Measurements from ENCODE around the gene LRRC14B. TPM values are rescaled to one million over a fixed set of nuclear protein-coding genes. Genes with fewer than 3 reads are reported as not detected.
A peak's percentile ranks its signal among the peaks of the same experiment; 100 is the strongest.

LRRC14B gene
- total RNA-seq: not detected
- long read RNA-seq: 0 reads

- DNase-seq: peak in 1 of 2 donors; percentile 48
- ATAC-seq: peak; percentile 15
- intact Hi-C loops (cut with DNase I, micrococcal nuclease): no loop called here
These were observed at the start of gene LRRC14B for GRCh38 chr5:191036-191948. Gene LRRC14B, plus strand, starts transcription at chr5:191495. Its CDS starts 44 bp downstream, at chr5:191539.

- ATAC-seq (no peak), DNase-seq (no peak)
- intact Hi-C loops (cut with DNase I, micrococcal nuclease): no loop called here
These were observed 49.5 kb upstream of the LRRC14B start for GRCh38 chr5:141761-142160.

- intact Hi-C loops (cut with DNase I, micrococcal nuclease): no loop called here
- no peak for DNase-seq
- no peak for ATAC-seq
These were observed 49.0 kb upstream of the LRRC14B start for GRCh38 chr5:142246-142810.

GRCh38 chr5:143041-143440 is 48.3 kb upstream of the LRRC14B start:
- DNase-seq (no peak), ATAC-seq (no peak)
- intact Hi-C loops (cut with DNase I, micrococcal nuclease): no loop called here

- ATAC-seq (no peak), DNase-seq (no peak)
- intact Hi-C loops (cut with DNase I, micrococcal nuclease): no loop called here
These were observed 46.4 kb upstream of the LRRC14B start for GRCh38 chr5:144941-145340.

GRCh38 chr5:145585-146323 is 45.5 kb upstream of the LRRC14B start:
- DNase-seq: no peak
- ATAC-seq: no peak
- intact Hi-C loops (cut with DNase I, micrococcal nuclease): no loop called here

GRCh38 chr5:147751-148150 is 43.5 kb upstream of the LRRC14B start:
- ATAC-seq: no peak
- intact Hi-C loops (cut with DNase I, micrococcal nuclease): no loop called here
- DNase-seq: no peak

GRCh38 chr5:149745-150485 is 41.4 kb upstream of the LRRC14B start:
- DNase-seq (no peak), ATAC-seq (no peak)
- intact Hi-C loops (cut with DNase I, micrococcal nuclease): no loop called here

- intact Hi-C loops (cut with DNase I, micrococcal nuclease): no loop called here
- ATAC-seq: no peak
These were observed 40.5 kb upstream of the LRRC14B start for GRCh38 chr5:150746-151145.

GRCh38 chr5:152077-152476 is 39.2 kb upstream of the LRRC14B start:
- no peak for DNase-seq
- intact Hi-C loops (cut with DNase I, micrococcal nuclease): no loop called here
- no peak for ATAC-seq

More at GRCh38 chr5:150746-151145, 40.5 kb upstream of the LRRC14B start:
- DNase-seq: no peak

- DNase-seq (peak in 1 of 2 donors; percentile 12), ATAC-seq (no peak)
These were observed 38.0 kb upstream of the LRRC14B start for GRCh38 chr5:153256-153655.

GRCh38 chr5:154236-154635 is 37.1 kb upstream of the LRRC14B start:
- intact Hi-C loops (cut with DNase I, micrococcal nuclease): no loop called here
- no peak for DNase-seq
- no peak for ATAC-seq

More at GRCh38 chr5:153256-153655, 38.0 kb upstream of the LRRC14B start:
- intact Hi-C loops (cut with DNase I, micrococcal nuclease): no loop called here

GRCh38 chr5:154826-155225 is 36.5 kb upstream of the LRRC14B start:
- intact Hi-C loops (cut with DNase I, micrococcal nuclease): no loop called here
- no peak for ATAC-seq
- peak in 1 of 2 donors; percentile 6 for DNase-seq

- intact Hi-C loops (cut with DNase I, micrococcal nuclease): no loop called here
- no peak for ATAC-seq
These were observed 35.5 kb upstream of the LRRC14B start for GRCh38 chr5:155651-156410.

GRCh38 chr5:156411-157072 is 34.8 kb upstream of the LRRC14B start:
- ATAC-seq (no peak), DNase-seq (peak in 1 of 2 donors; percentile 12)
- intact Hi-C loops (cut with DNase I, micrococcal nuclease): no loop called here

More at GRCh38 chr5:155651-156410, 35.5 kb upstream of the LRRC14B start:
- DNase-seq: no peak

GRCh38 chr5:157126-157715 is 34.1 kb upstream of the LRRC14B start:
- no peak for ATAC-seq
- no peak for DNase-seq
- intact Hi-C loops (cut with DNase I, micrococcal nuclease): no loop called here

- intact Hi-C loops (cut with DNase I, micrococcal nuclease): no loop called here
- ATAC-seq (no peak), DNase-seq (peak in 1 of 2 donors; percentile 5)
These were observed 33.5 kb upstream of the LRRC14B start for GRCh38 chr5:157801-158200.

All from left colon (tissue), 2 donors.